ENCODE measurements around the gene STK17B.
"Not testable (repeated sequence)": the region's sequence is repeated elsewhere in the genome, so short reads cannot be mapped to it uniquely, and the experiment has no call there.

Gene STK17B

DNA sequence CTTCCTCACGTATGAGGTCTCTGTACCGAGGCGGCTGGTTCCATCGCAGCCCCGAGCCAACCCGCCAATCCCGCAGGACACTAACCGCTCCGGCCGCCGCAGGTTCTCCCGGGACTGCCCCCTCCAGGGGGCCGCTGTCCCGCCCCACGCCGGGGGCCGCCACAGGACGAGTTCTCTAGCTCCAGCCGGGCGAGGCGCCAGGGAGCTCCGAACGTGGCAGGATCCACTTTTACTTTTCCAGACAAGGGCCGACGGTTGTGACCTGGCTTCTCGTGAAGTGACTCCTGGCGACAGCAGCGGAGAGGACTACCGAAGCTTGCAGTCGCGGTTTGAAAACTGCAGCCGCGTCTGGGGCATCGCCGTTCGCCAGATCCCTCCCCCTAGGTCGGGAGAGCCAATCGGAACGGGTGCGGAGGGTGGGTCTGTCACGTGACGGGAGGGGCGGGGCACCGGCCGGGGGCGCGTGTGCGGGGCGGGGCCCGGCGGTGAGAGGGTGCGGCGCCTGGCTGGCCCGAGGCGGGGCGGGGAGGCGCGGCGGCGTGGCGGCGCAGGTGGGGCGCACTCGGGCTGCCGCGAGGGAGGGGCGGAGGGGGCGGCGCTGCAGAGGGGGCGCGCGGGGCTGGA lies at the start of gene STK17B:
Gene STK17B (minus strand): TSS at position 331 of the 624 bp plus-strand sequence. CDS start 8,195 bp downstream, outside the sequence.
- DNase-seq (ENCODE audit: low read depth in 2 of 2), result peak; percentile 85

DNA sequence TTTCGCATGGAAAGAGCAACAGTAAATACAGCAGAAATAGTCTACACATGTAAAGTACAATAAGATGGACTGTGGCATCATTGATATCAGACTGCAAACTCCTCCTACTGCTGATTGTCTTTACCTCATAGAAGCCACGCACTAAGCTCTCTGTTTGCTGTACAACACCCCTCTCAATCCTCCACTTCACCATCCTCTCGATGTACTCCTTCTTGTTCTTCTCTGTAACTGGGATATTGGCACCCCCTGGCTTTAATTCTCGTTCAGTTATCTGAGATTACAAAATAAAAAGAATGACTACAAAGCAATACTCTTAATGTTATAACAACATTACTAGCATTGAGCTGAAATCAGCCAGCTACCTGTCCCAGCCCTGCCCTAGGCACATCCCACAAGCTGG lies 49.3 kb upstream of the STK17B start:
- DNase-seq (ENCODE audit: low read depth in 2 of 2), result no peak

DNA sequence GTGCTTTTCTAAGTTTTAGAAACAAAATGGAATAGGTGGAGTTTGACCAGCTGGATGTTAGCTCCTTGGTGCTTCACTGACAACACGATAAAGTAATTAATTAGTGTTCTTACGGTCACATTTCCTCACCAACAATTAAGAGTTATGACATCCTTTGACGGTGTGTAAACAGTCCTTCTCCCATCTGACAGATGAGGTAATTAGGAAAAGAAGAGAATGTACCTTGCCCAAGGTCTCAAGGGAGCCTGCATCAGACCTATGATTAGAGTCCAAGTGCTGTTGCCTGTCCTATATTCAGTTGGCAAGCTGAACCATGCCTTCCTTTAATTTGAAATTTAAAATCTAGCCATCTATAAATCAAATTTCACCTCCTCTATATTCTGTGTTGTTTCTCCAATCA lies 48.3 kb upstream of the STK17B start:
- DNase-seq (ENCODE audit: low read depth in 2 of 2), result no peak

DNA sequence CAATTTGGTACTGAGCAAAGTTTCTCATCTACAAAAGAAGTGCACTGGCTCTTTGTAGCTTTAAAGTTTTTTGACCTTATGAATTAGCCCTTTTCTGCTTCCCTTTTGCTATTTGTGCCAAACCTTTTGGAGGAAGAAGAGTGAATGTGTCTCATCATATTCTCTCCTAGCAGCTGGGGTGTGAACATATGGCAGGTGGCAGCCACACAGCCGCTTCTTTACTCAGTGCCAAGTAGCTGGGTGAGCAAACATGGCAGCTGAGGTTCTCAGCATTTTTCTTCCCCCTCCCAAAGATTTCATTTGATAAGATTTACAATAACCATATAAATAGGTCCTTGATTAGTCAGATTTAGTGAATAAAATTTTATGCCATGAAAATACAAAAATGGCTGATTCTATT lies 46.7 kb upstream of the STK17B start:
- DNase-seq (ENCODE audit: low read depth in 2 of 2), result no peak

DNA sequence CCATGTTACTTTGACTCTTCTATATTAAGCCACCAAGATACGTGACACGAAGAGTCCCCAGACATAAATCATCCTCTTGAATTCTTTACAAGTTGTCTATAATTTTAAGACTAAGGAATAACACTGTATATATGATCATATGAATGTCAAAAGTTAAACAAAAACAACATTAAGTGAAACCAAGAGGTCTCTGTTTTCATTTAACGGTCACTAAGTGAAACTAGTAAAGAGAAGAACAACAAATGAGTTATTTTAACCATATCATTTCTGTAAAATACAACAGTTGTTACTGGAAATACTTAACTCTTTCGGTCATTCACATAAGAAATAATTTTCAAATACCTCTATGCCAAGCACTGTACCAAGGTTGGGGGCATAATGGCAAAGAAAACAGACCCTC lies 45.7 kb upstream of the STK17B start:
- DNase-seq (ENCODE audit: low read depth in 2 of 2), result no peak

DNA sequence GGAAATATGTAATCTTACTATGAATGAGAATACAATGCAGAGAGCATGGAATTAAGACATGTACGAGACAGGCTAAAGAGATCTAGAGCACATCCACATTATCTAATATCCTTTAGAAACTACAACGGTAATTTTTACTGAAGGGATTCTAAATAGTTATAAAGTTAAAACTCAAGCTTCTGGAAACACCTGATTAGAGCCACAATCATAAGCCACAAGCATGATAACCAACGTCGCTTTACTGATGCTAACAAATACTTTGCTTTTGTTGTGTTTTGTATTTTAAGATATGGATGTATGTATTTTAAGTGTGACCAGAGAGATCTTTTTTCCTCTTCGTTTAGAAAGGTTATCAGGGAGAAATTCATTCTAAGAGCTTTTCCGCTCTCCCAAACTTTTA lies 44.0 kb upstream of the STK17B start:
- no peak for DNase-seq (ENCODE audit: low read depth in 2 of 2)

DNA sequence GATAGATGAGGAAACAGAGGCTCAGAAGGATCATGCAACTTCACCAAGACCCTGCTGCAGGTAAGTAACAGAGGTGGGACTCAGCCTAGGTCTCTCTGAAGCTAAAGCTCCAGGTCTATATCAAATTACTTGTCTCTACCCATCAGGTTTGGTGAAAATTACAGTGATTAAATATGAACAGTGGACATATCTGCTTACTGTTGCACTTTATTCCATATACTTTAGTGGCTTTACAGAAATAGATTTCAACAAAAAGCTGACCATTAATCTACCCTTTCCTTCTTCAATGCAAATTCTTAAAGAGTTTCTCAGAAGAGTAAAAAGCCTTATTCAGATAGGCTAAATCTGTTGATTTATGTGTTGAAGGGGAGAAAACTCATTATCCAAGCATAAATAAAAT lies 42.8 kb upstream of the STK17B start:
- DNase-seq (ENCODE audit: low read depth in 2 of 2), result no peak

DNA sequence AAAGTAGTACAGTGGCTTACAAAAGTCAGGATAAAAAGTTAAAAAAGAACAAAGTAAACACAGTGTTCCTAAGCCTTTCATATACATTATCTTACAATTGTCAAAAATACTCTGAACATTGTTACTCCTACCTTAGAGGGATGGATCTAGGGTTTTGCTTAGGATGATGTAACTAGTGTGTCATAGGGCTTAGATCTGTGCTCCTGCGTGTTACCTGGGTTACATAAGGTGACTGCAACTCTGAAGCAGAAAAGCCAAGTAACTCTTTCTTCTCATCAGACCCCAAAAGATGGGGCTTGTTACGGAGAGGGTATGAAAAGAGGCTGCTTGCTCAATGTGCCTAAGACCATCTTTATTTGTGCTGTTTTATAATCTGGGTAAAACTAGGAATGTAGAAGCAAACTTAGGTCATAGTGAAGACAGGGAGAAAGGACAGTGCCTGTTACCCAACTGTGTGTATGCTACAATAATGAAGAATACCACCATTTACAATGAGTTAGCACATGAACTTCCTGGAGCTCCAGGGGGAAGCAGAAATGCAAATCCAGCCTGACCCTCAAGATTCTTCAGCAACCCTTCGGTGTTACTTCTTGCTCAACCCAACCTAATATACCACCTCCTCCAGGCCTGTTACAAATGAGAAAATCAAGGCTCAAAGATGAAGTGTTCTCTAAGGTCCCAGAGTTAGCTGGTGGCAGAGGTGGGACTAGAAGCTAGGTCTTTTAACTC lies 42.0 kb upstream of the STK17B start:
- no peak for DNase-seq (ENCODE audit: low read depth in 2 of 2)

DNA sequence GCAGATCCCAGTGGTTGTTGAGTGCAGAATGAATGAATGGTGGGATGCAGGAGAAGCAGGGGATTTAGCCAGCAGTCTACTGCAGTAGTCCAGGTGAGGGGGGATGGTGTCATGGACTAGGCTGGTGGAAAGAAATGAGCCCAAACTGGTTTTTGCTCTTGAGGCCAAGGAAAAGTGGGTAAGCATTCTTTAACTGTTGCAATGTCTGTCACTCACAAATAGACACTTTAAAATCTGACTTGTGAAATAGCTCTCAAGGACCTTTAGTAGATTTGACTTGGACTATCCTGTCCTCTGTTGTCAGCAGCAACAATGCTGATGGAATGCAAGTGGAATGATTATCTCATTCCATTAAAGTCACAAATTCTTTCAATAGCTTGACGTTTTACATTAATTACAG lies 37.5 kb upstream of the STK17B start:
- no peak for DNase-seq (ENCODE audit: low read depth in 2 of 2)

DNA sequence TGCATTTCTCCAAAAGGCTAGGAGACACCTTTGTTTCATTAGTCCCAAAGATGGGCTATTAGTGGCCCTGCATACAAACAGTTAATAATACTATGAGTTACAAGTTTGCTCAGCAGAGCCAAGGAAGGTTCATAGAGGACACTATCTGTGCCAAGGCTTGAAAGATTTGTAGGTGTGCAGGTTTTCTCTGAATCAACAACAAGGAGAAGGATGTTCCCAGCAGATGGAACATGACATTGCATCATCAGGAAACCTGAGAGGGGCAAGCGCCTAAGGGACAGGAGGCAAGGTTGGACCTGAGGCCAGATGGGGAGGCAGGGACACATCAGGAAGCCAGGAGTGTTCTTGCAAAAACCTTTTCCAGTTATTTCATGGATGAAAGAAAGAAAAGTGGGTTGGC lies 35.4 kb upstream of the STK17B start:
- DNase-seq (ENCODE audit: low read depth in 2 of 2), result no peak

DNA sequence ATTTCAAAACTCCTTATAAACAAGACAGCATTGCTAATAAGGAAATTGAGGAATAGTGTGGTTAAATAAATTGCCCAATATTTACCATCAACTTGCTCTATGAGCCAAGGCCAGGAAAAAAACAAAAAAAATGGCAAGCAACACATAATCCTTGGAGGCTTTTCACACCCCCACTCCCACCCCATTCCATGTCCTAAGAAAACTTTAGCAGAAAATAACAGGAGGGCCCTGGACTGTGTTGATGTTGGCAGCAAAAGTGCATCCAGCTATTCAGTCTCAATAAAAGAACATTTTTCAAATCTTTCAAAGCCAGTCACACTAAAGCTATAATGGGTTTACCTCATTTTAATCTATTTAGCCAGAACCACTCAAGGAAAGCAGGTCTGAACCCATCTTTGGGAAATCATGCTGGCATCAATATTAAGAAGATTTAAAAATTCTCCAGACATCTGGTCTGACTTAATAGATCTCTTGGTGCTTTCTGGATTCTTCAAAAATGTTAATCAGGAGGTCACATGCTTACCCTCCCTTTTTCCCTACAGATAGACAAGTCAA lies 34.6 kb upstream of the STK17B start:
- peak; percentile 49 to 58 for DNase-seq (ENCODE audit: low read depth in 2 of 2)

DNA sequence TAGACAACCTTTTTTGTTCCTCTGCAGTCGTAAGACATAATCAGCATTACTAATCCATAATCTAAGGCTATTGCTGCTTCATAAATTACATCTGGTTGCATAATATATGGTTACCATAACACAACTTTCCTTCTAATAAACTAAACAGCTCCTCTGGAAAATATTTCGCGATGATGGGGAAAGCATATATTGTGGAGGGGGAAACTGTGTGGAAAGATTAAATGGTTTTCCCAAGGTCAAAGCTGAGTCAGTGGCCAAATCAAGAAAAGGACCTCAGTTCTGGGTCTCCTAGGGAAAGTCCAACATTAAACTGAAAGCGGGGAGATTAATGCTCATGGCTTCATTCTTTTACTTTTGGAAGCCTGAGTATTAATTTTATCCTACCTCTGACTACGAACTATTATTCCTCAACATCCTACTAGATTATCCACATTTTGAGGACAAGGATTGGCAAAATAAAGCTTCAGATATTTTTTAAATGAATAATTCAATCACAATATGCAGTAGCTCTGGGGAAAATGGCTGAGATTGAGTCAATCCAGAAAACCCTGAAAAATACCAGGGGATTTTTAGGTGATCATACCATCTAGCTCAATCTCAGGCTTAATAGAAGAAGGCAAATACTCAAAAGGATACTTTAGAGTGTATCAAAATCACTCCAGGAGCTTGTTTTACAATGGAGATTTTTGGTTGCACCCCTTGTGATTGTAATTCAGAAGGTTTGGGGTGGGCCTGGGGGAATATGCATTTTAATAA lies 33.8 kb upstream of the STK17B start:
- DNase-seq (ENCODE audit: low read depth in 2 of 2), result no peak

DNA sequence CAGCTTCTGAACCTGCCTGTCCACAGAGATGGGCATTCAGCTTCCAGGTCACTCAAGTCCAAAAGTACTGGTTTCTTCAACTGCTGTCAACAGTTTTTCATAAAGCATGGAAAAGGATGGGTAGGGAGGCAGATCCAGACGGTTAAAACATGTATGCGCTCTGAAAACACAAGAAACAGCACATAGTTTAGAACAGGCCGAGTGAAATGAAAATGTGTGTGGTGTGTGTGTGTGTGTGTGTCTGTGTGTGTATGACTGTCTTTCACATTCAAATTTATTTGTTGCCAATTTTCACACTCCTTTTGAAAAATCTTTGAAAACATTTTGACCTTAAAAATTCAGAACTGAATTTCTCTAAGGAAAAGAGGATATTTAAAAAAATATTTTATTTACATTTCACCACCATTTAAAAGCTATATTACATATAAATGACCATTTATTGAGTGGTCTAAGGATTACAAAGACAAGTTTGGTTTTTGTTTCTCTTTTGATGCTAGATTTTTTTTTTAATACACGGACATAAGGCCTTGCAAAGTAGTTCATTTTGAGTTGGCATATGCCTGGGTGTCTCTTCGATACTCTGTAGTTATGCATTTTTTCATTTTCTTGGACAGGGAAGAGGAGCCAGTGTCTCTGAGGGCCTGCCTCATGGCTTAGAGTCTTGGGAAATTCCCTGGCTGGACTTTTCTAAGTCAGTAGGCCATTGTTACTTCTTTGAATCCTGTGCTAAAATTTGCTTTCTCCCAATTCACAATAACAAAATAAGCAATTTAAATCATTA lies 30.0 kb upstream of the STK17B start:
- DNase-seq (ENCODE audit: low read depth in 2 of 2), result no peak

DNA sequence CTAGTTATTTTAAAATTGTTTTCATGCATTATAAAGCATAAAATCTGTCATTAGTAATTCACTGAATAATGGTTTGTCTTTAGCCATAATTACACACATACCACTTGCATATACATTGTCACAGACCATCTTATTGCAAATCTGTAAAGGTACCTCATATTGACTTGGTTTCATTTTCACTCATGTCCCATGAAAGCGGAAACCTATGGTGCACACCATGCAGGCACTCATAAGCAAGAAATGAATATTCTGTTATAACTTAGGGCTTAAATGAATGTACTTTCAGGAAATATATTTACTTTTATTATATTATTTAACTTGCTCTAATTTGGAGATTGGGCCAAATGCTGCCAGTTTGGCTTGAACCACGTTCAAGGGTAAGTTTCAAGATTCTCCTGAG lies 29.2 kb upstream of the STK17B start:
- DNase-seq (ENCODE audit: low read depth in 2 of 2), result no peak

DNA sequence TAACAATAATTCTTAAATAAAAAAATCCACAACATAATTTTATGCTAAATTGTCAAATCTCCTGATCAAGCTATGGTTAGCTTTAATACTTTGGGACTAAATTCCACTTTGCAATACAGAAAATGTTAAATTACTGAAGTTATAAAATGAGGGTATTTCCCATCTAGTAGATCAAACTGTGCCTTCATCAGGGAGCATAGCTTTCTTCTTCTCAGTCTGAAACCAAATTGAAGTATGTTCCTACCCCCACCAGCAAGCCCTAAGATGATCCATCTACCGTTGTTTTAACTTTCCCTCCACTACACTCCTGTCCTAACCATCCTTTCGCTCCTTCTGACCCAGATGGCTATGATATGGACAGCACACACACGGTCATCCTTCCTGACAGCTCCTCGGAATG lies 24.4 kb upstream of the STK17B start:
- no peak for DNase-seq (ENCODE audit: low read depth in 2 of 2)

DNA sequence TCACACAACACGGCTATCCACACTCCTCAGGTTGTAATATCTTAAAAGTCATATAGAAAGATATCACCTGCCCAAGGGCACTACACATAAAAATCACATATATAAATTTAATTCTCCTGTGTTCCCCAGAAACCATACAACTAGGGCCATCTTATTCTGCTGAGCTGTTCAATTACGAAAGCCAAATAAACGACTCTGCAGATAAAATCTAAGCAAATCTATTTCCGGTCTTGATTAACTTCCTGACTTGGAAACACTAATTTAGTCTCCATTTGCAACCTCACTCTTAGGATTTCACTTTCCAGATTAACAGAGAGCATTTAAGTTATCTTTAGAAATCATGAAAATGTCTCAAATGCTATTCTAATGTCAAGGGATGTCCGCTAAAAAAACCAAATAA lies 23.9 kb upstream of the STK17B start:
- DNase-seq (ENCODE audit: low read depth in 2 of 2), result no peak

DNA sequence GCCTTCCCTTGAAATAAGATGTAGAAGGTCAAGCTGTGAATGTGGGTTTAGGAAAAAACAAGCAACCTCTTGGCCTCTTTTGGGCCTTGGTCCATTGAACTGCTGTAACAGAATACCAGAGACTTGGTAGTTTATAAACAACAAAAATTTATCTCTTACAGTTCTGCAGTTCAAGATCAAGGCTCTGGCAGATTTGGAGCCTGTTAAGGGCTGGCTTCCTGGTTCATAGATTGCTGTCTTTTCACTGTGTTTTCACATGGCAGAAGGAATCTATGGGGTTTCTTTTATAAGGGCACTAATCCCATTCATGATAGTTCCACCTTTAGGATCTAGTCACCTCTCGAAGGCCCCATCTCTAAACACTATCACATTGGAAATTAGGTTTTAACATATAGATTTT lies 20.2 kb upstream of the STK17B start:
- DNase-seq (ENCODE audit: low read depth in 2 of 2), result no peak

DNA sequence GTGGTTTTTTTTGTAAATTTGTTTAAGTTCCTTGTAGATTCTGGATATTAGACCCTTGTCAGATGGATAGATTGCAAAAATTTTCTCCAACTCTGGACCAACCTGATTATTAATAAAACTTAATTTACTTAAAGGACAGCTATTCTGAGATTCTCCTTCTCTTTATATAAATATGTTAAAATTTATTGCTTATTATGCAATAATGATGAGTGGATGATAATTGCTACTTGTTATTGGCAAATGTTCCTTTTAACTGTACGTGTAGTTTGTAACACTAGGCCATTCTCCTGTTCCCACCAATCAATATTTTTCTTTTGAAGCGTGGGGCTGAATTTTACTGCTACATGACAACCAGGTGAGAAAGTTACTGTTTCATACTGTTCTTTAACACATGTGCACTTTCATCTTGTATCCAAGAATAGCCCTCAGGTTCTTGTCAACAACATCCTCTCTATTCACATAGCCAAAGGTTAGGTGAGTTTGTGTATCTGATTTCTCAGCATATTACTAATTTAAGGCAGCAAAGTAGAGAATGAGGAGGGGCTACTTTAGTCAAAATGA lies 16.6 kb upstream of the STK17B start:
- no peak for DNase-seq (ENCODE audit: low read depth in 2 of 2)

DNA sequence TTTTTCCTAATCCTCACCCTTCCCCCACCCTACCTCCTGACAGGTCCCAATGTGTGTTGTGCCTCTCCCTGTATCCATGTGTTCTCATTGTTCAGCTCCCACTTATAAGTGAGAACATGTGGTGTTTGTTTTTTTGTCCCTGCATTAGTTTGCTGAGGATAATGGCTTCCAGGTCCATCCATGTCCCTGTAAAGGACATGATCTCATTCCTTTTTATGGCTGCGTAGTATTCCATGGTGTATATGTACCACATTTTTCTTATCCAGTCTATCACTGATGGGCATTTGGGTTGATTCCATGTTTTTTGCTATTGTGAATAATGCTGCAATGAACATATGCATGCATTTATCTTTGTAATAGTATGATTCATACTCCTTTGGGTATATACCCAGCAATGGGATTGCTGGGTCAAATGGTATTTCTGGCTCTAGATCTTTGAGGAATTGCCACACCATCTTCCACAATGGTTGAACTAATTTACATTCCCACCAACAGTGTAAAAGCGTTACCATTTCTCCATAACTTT lies 15.9 kb upstream of the STK17B start:
- not testable (repeated sequence) for DNase-seq (ENCODE audit: low read depth in 2 of 2)

DNA sequence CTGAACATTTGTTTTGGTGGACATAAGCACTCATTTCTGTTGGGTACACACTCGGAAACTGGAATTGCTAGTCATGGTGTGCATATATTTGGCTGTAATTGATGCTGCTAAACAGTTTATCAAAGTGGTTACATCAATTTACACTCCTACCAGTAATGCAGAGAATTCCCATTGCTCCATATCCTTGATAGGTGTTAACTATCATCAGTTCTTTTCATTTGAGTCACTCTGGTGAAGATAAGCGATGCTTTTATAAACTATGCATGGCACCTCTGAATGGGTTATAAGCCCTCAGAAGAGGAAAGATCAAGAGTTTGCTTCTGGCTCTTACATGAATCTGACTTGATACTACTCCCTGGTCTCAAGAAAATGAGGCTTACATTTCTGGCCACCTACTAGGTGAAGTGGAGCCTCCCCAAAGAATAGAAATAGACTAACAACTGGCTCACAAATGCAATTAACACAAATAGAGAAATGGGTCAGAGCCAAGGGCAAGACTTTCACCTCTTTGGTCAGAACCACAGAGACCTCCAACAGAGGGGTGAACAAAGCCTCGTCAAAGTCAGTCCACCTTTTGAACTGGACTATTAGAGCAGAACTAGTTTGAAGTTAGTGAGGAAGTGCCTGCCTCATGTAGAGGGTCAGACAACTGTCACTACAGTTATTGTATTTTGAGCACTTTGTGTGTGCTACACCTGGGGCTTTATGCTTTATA lies 15.0 kb upstream of the STK17B start:
- DNase-seq (ENCODE audit: low read depth in 2 of 2), result no peak

DNA sequence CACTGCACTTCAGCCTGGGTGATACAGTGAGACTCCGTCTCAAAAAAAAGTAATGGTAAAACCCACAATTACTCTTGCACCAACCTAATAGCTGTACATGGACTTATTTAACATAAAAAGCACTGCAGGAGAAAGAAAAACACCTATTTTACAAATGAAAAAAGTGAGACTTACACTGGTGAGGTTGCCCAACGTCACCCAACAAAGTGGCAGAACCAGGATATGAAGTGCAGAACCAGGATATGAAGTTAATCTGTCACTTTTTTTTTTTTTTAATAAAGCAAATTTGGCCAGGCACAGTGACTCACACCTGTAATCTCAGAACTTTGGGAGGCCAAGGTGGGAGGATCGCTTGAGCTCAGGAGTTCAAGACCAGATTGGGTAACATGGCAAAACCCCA lies 13.5 kb upstream of the STK17B start:
- no peak for DNase-seq (ENCODE audit: low read depth in 2 of 2)

All from fibroblast of skin of left quadriceps (primary cell).